ENCODE data around the gene LPA.
"Not testable (repeated sequence)": the region's sequence is repeated elsewhere in the genome, so short reads cannot be mapped to it uniquely, and the experiment has no call there.

GRCh38 chr6:160685101-160685761, 21.2 kb upstream of the LPA start:
- TF ChIP-seq CTCF, POLR2AphosphoS5 (IDR thresholded peaks at IDR 0.05): not testable (repeated sequence)
